Measurements from ENCODE around the gene NAT14. TPM values are rescaled to one million over a fixed set of nuclear protein-coding genes. Genes with fewer than 3 reads are reported as not detected.

Gene NAT14
- total and polyA plus RNA-seq, 2 donors (not counting 3 experiments of a cell fraction or from before 2014, with no cell fraction given), result 39.1 to 44.7 TPM

- no peak overlapping the region for H3K4me3 ChIP-seq (replicated peaks in 1 of 3; ENCODE audit: insufficient read depth in 1 of 3, low read depth in 1 of 3, low read length in 3 of 3)
- intact Hi-C loops (cut with micrococcal nuclease), result no loop called here
- FAIRE-seq, result no peak
These were observed 25.4 kb upstream of the NAT14 start for GRCh38 chr19:55459551-55459949.

More at GRCh38 chr19:55459551-55459949, 25.4 kb upstream of the NAT14 start:
- no TSS peak for BruUV-seq (replicated peaks)
- no peaks in the 10 kb centered on the region for H3K79me2 ChIP-seq (ENCODE audit: control insufficient read depth, insufficient read depth, low read length)
- H4K20me1 ChIP-seq (replicated peaks; ENCODE audit: control insufficient read depth, extremely low read depth, insufficient read depth, low read length), result no peaks in the 10 kb centered on the region
- TF ChIP-seq POLR2AphosphoS5 (IDR thresholded peaks at IDR 0.05; ENCODE audit: insufficient read depth, low read depth, low read length) (no peak), FOS (IDR thresholded peaks at IDR 0.05; ENCODE audit: borderline replicate concordance, insufficient read depth, low read length) (no peak), GATA2 (IDR thresholded peaks at IDR 0.05; ENCODE audit: insufficient read depth, insufficient read length, low read depth, low read length) (no peak), POLR2A (IDR thresholded peaks at IDR 0.05; ENCODE audit: low read depth, low read length) (no peak), EZH2 (IDR thresholded peaks at IDR 0.05; ENCODE audit: borderline replicate concordance, low read depth, low read length, severe bottlenecking) (no peak), JUN (IDR thresholded peaks at IDR 0.05; ENCODE audit: borderline replicate concordance, insufficient read depth, insufficient read length, low read depth) (no peak), CTCF (IDR thresholded peaks at IDR 0.05; ENCODE audit: extremely low read depth in 1 of 2, insufficient read depth in 1 of 2, low read depth in 1 of 2, low read length in 2 of 2) (no peak), MYC (IDR thresholded peaks at IDR 0.05; ENCODE audit: low read depth, low read length) (no peak)
- TF ChIP-seq, protein P1, sequence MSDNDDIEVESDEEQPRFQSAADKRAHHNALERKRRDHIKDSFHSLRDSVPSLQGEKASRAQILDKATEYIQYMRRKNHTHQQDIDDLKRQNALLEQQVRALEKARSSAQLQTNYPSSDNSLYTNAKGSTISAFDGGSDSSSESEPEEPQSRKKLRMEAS (IDR thresholded peaks at IDR 0.05; ENCODE audit: insufficient read depth, insufficient read length), result no peak
- no peak overlapping the region for H3K9ac ChIP-seq (replicated peaks; ENCODE audit: extremely low read depth, insufficient read depth, low read length)
- H3K27me3 ChIP-seq (ENCODE audit: control insufficient read depth in 2 of 2, insufficient read depth in 2 of 2, low read length in 2 of 2), result no peaks in the 10 kb centered on the region
- no peak overlapping the region for H3K27ac ChIP-seq (ENCODE audit: insufficient read depth, low read depth, low read length)
- ChIA-PET POLR2A (no interaction called here), CTCF (interaction anchor here (1.8 to 2.5 kb wide), 2 partner anchors 8 to 318 kb away, joined by 6 to 10 read pairs; no protein-coding TSS in a partner anchor)
- peaks cover 0 to 3% of the 10 kb centered on the region in 2 experiments for H3K36me3 ChIP-seq (ENCODE audit: control insufficient read depth in 2 of 2, extremely low read depth in 1 of 2, insufficient read depth in 2 of 2, low read length in 2 of 2)
- H3K9me3 ChIP-seq (replicated peaks; ENCODE audit: control insufficient read depth, insufficient read depth, low read length), result no peaks in the 10 kb centered on the region
- H3K4me1 ChIP-seq (ENCODE audit: control insufficient read depth, extremely low read depth, insufficient read depth, low read length), result peaks cover 13% of the 10 kb centered on the region
- dilution Hi-C loops (cut with MboI; ENCODE audit: extremely low pct_ligation_motif_present, low sequenced_read_pairs), result no loop called here
- no peaks in the 10 kb centered on the region for H3K9me1 ChIP-seq (replicated peaks; ENCODE audit: control insufficient read depth, extremely low read depth, insufficient read depth, low read length)
- DNase-seq (ENCODE audit: low read depth, low spot score), result no peak
- H3K4me2 ChIP-seq (ENCODE audit: insufficient read depth, low read length), result no peak overlapping the region
- no peak overlapping the region for H2AFZ ChIP-seq (ENCODE audit: low read depth, low read length)
